BJ (cell line): Measurements from ENCODE around the gene GCG. TPM values are rescaled to one million over a fixed set of nuclear protein-coding genes. Genes with fewer than 3 reads are reported as not detected.

Experiments used
- CTCF ChIA-PET: fragments of 350-600 bp; formaldehyde crosslinking; extraction: SDS; loops from one replicate; lab custom pipeline; 2021; ENCODE audit warnings: antibody characterized with exemption, inconsistent platforms; lab: Yijun Ruan, JAX
- POLR2A ChIA-PET: fragments of 300-600 bp; sonication (Branson Sonifier 250); formaldehyde crosslinking; extraction: SDS; loops from one replicate; lab custom pipeline; 2021; ENCODE audit warnings: antibody characterized with exemption; lab: Charles Lee
- DNase-seq: peaks from one replicate; pipeline ENCODE4 v3.0.0-alpha.2; 2011; ENCODE audit warnings: low read depth
- H3K27me3 ChIP-seq: 2 replicates; pipeline ENCODE4 v1.6.0; 2011; ENCODE audit warnings: low read length; ENCODE audit not compliant: control insufficient read depth, insufficient read depth
- H3K36me3 ChIP-seq: 2 replicates; pipeline ENCODE4 v1.5.1; 2011; ENCODE audit warnings: low read length; ENCODE audit not compliant: control insufficient read depth, insufficient read depth
- H3K4me3 ChIP-seq: 2 replicates; pipeline ENCODE4 v1.5.1; 2011; ENCODE audit warnings: low read depth, mild to moderate bottlenecking, control low read depth, low read length
- polyA minus RNA-seq: library from RNA; depleted of rRNA, polyadenylated mRNA; stranded (reverse); fragments of >200 nt; gene quantifications from 2 replicates; pipeline ENCODE4 v1.2.3, GENCODE V29; 2011; rRNA and poly(A)+ RNA removed
- polyA plus RNA-seq: library from polyadenylated mRNA; depleted of rRNA; stranded (reverse); fragments of >200 nt; gene quantifications from 2 replicates; pipeline ENCODE4 v1.2.3, GENCODE V29; 2011; rRNA removed
- TF ChIP-seq, protein P1 (sequence below): IDR thresholded peaks from 2 replicates; pipeline ENCODE4 v1.5.1; 2011; ENCODE audit warnings: low read depth, mild to moderate bottlenecking, control low read depth, inconsistent platforms, low read length, moderate library complexity; ENCODE audit not compliant: insufficient read depth

GCG gene
- polyA plus RNA-seq (not detected in 2 replicates), polyA minus RNA-seq (not detected in 2 replicates)

DNA sequence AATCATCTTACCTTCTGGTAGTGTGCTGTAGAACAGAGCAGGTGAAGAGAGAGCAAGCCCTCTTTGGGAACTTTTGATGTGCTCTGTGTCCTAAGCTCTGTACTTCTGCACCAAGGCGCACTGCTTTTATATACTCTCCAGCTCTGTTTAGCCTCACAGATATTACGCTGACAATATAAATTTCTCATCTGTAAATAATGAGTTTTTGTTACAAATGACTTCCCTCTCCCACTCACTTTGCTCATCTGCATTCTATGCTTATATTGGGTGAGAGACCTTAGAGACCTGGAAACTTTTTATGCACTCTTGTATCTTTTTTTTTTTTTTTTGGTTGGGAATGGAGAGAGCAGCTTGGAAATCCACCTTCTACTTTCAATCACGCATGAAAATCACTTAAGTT is at the start of gene GCG:
Gene GCG, minus strand, starts transcription at position 101 of the 400 bp plus-strand sequence. CDS start 3,069 bp downstream, outside the sequence.
- H3K36me3 ChIP-seq, result no peaks in the 10 kb centered on the region
- no peak within 1 kb of the TSS for H3K4me3 ChIP-seq
- no peak for DNase-seq
- TF ChIP-seq, protein P1, sequence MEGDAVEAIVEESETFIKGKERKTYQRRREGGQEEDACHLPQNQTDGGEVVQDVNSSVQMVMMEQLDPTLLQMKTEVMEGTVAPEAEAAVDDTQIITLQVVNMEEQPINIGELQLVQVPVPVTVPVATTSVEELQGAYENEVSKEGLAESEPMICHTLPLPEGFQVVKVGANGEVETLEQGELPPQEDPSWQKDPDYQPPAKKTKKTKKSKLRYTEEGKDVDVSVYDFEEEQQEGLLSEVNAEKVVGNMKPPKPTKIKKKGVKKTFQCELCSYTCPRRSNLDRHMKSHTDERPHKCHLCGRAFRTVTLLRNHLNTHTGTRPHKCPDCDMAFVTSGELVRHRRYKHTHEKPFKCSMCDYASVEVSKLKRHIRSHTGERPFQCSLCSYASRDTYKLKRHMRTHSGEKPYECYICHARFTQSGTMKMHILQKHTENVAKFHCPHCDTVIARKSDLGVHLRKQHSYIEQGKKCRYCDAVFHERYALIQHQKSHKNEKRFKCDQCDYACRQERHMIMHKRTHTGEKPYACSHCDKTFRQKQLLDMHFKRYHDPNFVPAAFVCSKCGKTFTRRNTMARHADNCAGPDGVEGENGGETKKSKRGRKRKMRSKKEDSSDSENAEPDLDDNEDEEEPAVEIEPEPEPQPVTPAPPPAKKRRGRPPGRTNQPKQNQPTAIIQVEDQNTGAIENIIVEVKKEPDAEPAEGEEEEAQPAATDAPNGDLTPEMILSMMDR, result no peak
- peaks cover 2% of the 10 kb centered on the region; the same call in 1 of the 2 replicates for H3K27me3 ChIP-seq
- ChIA-PET POLR2A (no interaction called here), CTCF (interaction anchor here (0.8 to 6.0 kb wide), 3 partner anchors 113 to 164 kb away, joined by 3 to 106 read pairs (median 3); no protein-coding TSS in a partner anchor)

DNA sequence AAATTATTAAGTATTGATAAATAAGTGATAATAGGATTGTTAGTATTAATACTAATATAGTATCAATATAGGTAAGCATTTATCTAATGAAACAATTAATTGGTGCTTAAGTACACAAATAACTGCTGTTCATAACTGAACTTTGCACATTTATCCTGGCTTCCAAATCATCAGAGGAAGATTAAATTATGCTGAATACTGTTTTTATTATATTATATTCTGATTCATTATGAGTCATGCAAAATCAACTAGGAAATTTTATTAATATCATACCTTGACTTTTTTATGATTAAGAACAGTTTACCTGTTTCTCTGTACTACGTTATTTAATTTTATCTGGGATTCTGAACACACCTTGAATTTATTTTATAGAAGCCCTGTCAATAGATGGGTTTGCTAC is 48.6 kb upstream of the GCG start:
- TF ChIP-seq, protein P1, result no peak
- Histone ChIP-seq H3K4me3 (no peak overlapping the region), H3K36me3 (peaks cover 14% of the 10 kb centered on the region), H3K27me3 (no peaks in the 10 kb centered on the region)
- POLR2A ChIA-PET, result no interaction called here
- CTCF ChIA-PET, result no interaction called here
- DNase-seq, result no peak

DNA sequence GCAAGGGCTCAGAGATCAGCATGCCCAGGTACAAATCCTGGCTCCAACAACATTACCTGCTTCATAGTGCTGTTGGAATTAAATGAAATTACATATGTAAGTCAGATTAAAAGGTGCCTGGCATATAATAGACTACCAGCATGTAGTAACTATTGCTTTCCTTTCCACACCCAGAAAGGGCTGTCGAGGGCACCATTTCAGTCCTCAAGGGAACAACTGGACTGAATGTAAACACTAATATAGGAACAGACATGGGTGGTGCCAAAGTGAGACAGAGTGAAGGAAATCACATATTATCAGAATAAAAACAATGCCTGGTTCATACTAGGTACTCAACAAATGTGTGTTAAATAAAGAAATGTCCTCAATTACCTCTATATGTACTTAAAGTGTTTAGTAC is 47.9 kb upstream of the GCG start:
- H3K4me3 ChIP-seq, result no peak overlapping the region

GRCh38 chr2:162198239-162198638 is 46.2 kb upstream of the GCG start:
- TF ChIP-seq, protein P1, result no peak
- no peaks in the 10 kb centered on the region for H3K27me3 ChIP-seq
- no peak overlapping the region for H3K4me3 ChIP-seq
- DNase-seq, result no peak
- ChIA-PET CTCF (interaction anchor here (0.8 to 2.1 kb wide), 4 partner anchors 15 to 102 kb away, joined by 3 to 15 read pairs (median 6); no protein-coding TSS in a partner anchor), POLR2A (no interaction called here)
- H3K36me3 ChIP-seq, result peaks cover 22% of the 10 kb centered on the region

More for the DNA sequence above, 47.9 kb upstream of the GCG start:
- Histone ChIP-seq H3K27me3 (no peaks in the 10 kb centered on the region), H3K36me3 (peaks cover 16% of the 10 kb centered on the region)
- ChIA-PET POLR2A (no interaction called here), CTCF (no interaction called here)
- TF ChIP-seq, protein P1, result no peak
- DNase-seq, result no peak

- CTCF ChIA-PET, result interaction anchor here (1.0 to 2.6 kb wide), 7 partner anchors 10 to 103 kb away, joined by 3 to 15 read pairs (median 5); no protein-coding TSS in a partner anchor
- TF ChIP-seq, protein P1, result no peak
- peak; percentile 1 for DNase-seq
- Histone ChIP-seq H3K36me3 (peaks cover 24% of the 10 kb centered on the region), H3K27me3 (no peaks in the 10 kb centered on the region), H3K4me3 (no peak overlapping the region)
- POLR2A ChIA-PET, result interaction anchor here (0.6 kb wide), 1 partner anchor 1794 kb away, joined by 3 read pairs; no protein-coding TSS in a partner anchor
These were observed 45.2 kb upstream of the GCG start for GRCh38 chr2:162197069-162197825.
